Epithelial cell of proximal tubule (primary cell): Measurements from ENCODE around the gene MARF1. TPM values are rescaled to one million over a fixed set of nuclear protein-coding genes. Genes with fewer than 3 reads are reported as not detected.
A peak's percentile ranks its signal among the peaks of the same experiment; 100 is the strongest.
"Not testable (repeated sequence)": the region's sequence is repeated elsewhere in the genome, so short reads cannot be mapped to it uniquely, and the experiment has no call there.

Experiments used
- DNase-seq: peaks from one replicate; pipeline ENCODE4 v3.0.0-alpha.2; 2011; ENCODE audit warnings: low read depth
- H3K4me3 ChIP-seq: 2 replicates; pipeline ENCODE4 v1.5.1; 2011; ENCODE audit warnings: low read depth, mild to moderate bottlenecking, low read length
- CTCF ChIP-seq: conservative IDR thresholded peaks from 2 replicates; pipeline ENCODE4 v1.5.1; 2012; ENCODE audit warnings: low read depth, mild to moderate bottlenecking, low read length
- total RNA-seq: library from RNA; depleted of rRNA; stranded (reverse); fragments of >200 nt; gene quantifications from 2 replicates; pipeline ENCODE4 v1.2.3, GENCODE V29; 2015

Gene MARF1
- total RNA-seq = 6.9 and 9.5 TPM in 2 replicates

GRCh38 chr16:15643048-15643945, at the start of gene MARF1:
Gene MARF1, minus strand, starts transcription at chr16:15643154. Its CDS starts 3,921 bp downstream, at chr16:15639233.
- H3K4me3 ChIP-seq = peak within 1 kb of the TSS; percentile 92
- peak; percentile 51 for TF ChIP-seq CTCF
- no peak for DNase-seq

- not testable (repeated sequence) for DNase-seq, H3K4me3 ChIP-seq
These were observed 49.6 kb upstream of the MARF1 start for GRCh38 chr16:15692508-15692907.

DNA sequence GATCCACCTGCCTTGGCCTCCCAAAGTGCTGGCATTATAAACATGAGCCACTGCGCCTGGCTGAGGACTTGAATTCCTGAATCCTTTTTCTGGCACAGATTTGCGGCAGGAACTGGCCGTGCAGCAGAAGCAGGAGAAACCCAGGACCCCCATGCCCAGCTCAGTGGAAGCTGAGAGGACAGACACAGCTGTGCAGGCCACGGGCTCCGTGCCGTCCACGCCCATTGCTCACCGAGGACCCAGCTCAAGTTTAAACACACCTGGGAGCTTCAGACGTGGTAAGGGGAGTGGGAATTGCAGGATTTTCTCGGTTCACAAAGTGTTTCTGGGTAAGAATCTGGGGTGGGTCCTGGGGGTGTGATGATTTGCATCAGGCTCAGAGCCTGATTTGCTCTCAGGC, 48.1 kb upstream of the MARF1 start:
- no peak for TF ChIP-seq CTCF
- no peak overlapping the region for H3K4me3 ChIP-seq
- DNase-seq = no peak

GRCh38 chr16:15690296-15690695, 47.3 kb upstream of the MARF1 start:
- no peak for DNase-seq
- no peak overlapping the region for H3K4me3 ChIP-seq
- TF ChIP-seq CTCF = no peak

- no peak overlapping the region for H3K4me3 ChIP-seq
- no peak for DNase-seq
- no peak for TF ChIP-seq CTCF
These were observed 46.3 kb upstream of the MARF1 start for GRCh38 chr16:15689290-15689689.

GRCh38 chr16:15686287-15686686, 43.3 kb upstream of the MARF1 start:
- no peak for DNase-seq
- H3K4me3 ChIP-seq = no peak overlapping the region
- no peak for TF ChIP-seq CTCF

- TF ChIP-seq CTCF = peak; percentile 57
- no peak for DNase-seq
These were observed 39.2 kb upstream of the MARF1 start for GRCh38 chr16:15682105-15682570.

More at GRCh38 chr16:15682105-15682570, 39.2 kb upstream of the MARF1 start:
- H3K4me3 ChIP-seq = no peak overlapping the region
